Epithelial cell of proximal tubule (primary cell): ENCODE data around the gene BTBD9. TPM values are rescaled to one million over a fixed set of nuclear protein-coding genes. Genes with fewer than 3 reads are reported as not detected.

ENCODE experiments used
- DNase-seq: peaks from one replicate; pipeline ENCODE4 v3.0.0-alpha.2; 2011; ENCODE audit warnings: low read depth
- H3K4me3 ChIP-seq: 2 replicates; pipeline ENCODE4 v1.5.1; 2011; ENCODE audit warnings: low read depth, mild to moderate bottlenecking, low read length
- CTCF ChIP-seq: conservative IDR thresholded peaks from 2 replicates; pipeline ENCODE4 v1.5.1; 2012; ENCODE audit warnings: low read depth, mild to moderate bottlenecking, low read length
- total RNA-seq: library from RNA; depleted of rRNA; stranded (reverse); fragments of >200 nt; gene quantifications from 2 replicates; pipeline ENCODE4 v1.2.3, GENCODE V29; 2015

BTBD9 gene
- total RNA-seq, 1 donor from 2014 or later, result 2.9 TPM

- no peak overlapping the region for H3K4me3 ChIP-seq
- DNase-seq, result no peak
- no peak for TF ChIP-seq CTCF
Measured at GRCh38 chr6:38489951-38490350, 149.8 kb downstream of the BTBD9 start.

DNA sequence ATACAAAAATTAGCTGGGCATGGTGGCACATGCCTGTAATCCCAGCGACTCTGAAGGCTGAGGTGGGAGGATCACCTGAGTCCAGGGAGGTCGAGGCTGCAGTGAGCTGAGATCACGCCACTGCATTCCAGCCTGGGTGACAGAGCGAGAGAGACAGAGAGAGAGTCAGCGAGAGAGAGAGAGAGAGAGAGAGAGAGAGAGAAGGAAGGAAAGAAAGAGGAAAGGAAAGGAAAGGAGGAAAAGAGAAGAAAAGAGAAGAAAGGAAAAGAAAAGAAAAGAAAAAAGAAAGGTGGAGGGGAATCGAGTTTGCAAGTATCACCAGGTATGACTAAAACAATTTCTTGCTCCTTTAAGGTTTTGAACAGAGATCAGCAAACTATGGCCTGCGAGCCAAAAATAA lies 152.3 kb downstream of the BTBD9 start:
- no peak for TF ChIP-seq CTCF

GRCh38 chr6:38485488-38485887 lies 154.2 kb downstream of the BTBD9 start:
- no peak for TF ChIP-seq CTCF
- no peak for DNase-seq
- H3K4me3 ChIP-seq, result no peak overlapping the region

More for the DNA sequence above, 152.3 kb downstream of the BTBD9 start:
- no peak overlapping the region for H3K4me3 ChIP-seq
- DNase-seq, result no peak

DNA sequence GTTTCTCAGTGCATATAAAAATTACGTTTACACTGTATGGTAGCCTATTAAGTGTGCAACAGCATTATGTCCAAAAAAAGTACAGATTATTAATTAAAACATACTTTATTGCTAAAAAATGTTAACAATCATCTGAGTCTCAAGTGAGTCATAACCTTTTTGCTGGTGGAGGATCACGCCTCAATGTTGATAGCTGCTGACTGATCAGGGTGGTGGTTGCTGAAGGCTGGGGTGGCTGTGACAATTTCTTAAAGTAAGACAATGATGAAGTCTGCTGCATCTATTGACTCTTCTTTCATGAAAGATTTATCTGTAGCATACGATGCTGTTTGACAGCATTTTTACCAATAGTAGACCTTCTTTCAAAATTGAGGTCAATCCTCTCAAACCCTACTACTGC lies 155.1 kb downstream of the BTBD9 start:
- H3K4me3 ChIP-seq, result no peak overlapping the region
- TF ChIP-seq CTCF, result no peak
- no peak for DNase-seq

- no peak for DNase-seq
- no peak overlapping the region for H3K4me3 ChIP-seq
- no peak for TF ChIP-seq CTCF
Measured at GRCh38 chr6:38483526-38483925, 156.2 kb downstream of the BTBD9 start.

DNA sequence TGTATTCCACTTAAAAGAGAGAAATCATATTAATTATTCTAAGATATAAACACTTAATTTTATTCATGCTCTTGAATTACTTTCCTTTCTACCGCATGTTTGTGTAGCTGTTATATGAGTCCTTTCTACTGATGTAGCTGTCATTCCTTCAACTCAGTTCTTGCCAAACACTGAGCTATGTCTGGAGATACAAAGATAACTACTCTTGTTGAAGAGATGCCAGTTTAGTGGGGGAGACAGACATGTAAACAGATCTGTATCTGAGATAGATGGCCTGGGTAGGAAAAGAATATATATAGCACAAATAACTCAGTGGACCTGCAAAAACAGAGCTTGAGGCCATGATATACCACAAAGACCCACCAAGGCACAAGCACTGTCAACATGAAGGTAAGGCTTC lies 157.3 kb downstream of the BTBD9 start:
- TF ChIP-seq CTCF, result no peak
- no peak overlapping the region for H3K4me3 ChIP-seq
- DNase-seq, result no peak

DNA sequence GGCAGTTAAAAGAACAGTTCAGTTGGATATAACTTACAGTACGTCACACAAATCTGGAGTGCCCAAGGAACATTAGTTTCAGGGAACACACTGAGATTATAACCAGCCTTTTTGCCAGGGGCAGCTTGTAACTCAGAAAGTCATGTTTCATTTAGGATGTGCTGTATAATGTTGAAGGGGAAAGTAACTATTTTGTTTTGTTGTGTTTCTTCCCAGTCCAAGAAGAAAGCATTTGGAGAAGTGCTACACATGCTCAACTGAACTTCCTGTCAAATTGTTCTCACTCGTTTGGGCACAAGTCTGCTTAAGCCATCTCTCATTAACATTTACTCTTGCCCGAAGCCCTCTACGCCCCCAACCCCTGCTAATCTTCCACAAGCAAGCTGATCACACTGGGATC lies 157.9 kb downstream of the BTBD9 start:
- TF ChIP-seq CTCF, result no peak
- H3K4me3 ChIP-seq, result no peak overlapping the region
- no peak for DNase-seq
